ENCODE results near the gene BLOC1S1.

BLOC1S1 gene

GRCh38 chr12:55724226-55724939 is 8.5 kb downstream of the BLOC1S1 start:
- TF ChIP-seq, protein P1, sequence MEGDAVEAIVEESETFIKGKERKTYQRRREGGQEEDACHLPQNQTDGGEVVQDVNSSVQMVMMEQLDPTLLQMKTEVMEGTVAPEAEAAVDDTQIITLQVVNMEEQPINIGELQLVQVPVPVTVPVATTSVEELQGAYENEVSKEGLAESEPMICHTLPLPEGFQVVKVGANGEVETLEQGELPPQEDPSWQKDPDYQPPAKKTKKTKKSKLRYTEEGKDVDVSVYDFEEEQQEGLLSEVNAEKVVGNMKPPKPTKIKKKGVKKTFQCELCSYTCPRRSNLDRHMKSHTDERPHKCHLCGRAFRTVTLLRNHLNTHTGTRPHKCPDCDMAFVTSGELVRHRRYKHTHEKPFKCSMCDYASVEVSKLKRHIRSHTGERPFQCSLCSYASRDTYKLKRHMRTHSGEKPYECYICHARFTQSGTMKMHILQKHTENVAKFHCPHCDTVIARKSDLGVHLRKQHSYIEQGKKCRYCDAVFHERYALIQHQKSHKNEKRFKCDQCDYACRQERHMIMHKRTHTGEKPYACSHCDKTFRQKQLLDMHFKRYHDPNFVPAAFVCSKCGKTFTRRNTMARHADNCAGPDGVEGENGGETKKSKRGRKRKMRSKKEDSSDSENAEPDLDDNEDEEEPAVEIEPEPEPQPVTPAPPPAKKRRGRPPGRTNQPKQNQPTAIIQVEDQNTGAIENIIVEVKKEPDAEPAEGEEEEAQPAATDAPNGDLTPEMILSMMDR (IDR thresholded peaks at IDR 0.05; ENCODE audit: low read depth, low read length): peak; percentile 86
- Histone ChIP-seq H3K27me3 (ENCODE audit: insufficient read depth, low read depth, severe bottlenecking) (no peaks in the 10 kb centered on the region), H3K27ac (peak overlapping the region; percentile 30), H3K4me3 (ENCODE audit: low read depth, low read length) (no peak overlapping the region), H3K36me3 (peaks cover 50% of the 10 kb centered on the region), H3K9me3 (ENCODE audit: severe bottlenecking) (no peaks in the 10 kb centered on the region)
- peak; percentile 82 for DNase-seq

GRCh38 chr12:55724940-55725309 is 9.1 kb downstream of the BLOC1S1 start:
- H3K27me3 ChIP-seq (ENCODE audit: insufficient read depth, low read depth, severe bottlenecking): no peaks in the 10 kb centered on the region
- H3K36me3 ChIP-seq: peaks cover 45% of the 10 kb centered on the region
- no peak for DNase-seq
- TF ChIP-seq, protein P1 (IDR thresholded peaks at IDR 0.05; ENCODE audit: low read depth, low read length): no peak
- no peaks in the 10 kb centered on the region for H3K9me3 ChIP-seq (ENCODE audit: severe bottlenecking)
- no peak overlapping the region for H3K4me3 ChIP-seq (ENCODE audit: low read depth, low read length)
- H3K27ac ChIP-seq: peak overlapping the region; percentile 30

- Histone ChIP-seq H3K9me3 (ENCODE audit: severe bottlenecking) (no peaks in the 10 kb centered on the region), H3K36me3 (peaks cover 44% of the 10 kb centered on the region), H3K27ac (no peak overlapping the region; the same call in 1 of the 2 replicates), H3K27me3 (ENCODE audit: insufficient read depth, low read depth, severe bottlenecking) (no peaks in the 10 kb centered on the region), H3K4me3 (ENCODE audit: low read depth, low read length) (no peak overlapping the region)
- no peak for DNase-seq
- TF ChIP-seq, protein P1 (IDR thresholded peaks at IDR 0.05; ENCODE audit: low read depth, low read length): no peak
Observed at GRCh38 chr12:55725556-55725955, 9.7 kb downstream of the BLOC1S1 start.

GRCh38 chr12:55726971-55727370 is 11.1 kb downstream of the BLOC1S1 start:
- no peak overlapping the region for H3K4me3 ChIP-seq (ENCODE audit: low read depth, low read length)
- TF ChIP-seq, protein P1 (IDR thresholded peaks at IDR 0.05; ENCODE audit: low read depth, low read length): no peak
- H3K27ac ChIP-seq: no peak overlapping the region
- no peaks in the 10 kb centered on the region for H3K9me3 ChIP-seq (ENCODE audit: severe bottlenecking)
- H3K36me3 ChIP-seq: peaks cover 44% of the 10 kb centered on the region
- no peak for DNase-seq
- no peaks in the 10 kb centered on the region for H3K27me3 ChIP-seq (ENCODE audit: insufficient read depth, low read depth, severe bottlenecking)

DNA sequence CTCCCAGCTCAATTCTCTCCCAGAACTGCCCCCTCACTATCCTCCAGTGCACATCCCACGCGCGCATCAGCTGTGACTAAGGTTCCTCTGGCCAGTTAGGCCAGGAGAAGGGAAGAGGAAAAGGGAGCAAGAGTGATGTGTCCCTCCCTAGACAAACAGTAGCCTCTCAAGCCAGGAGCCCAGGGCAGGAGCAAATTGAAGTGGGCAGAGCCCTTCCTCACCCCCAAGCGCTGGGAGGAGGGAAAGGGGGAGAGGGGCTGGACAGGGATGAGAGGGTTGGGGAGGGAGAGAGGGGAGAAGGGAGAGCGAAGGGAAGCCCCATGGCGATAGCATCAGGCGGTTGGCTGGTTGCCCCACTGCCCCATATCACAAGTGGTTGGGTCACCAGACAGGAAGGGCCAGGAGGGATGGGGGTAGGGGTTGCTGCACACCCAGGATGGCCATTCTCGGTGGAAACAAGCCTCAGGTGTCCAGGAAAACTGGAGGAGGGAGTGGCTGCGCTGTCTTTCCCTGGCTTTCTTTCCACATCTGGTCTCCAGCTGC is 11.9 kb downstream of the BLOC1S1 start:
- DNase-seq: no peak
- Histone ChIP-seq H3K27ac (peak overlapping the region; percentile 94), H3K36me3 (peaks cover 44% of the 10 kb centered on the region), H3K9me3 (ENCODE audit: severe bottlenecking) (no peaks in the 10 kb centered on the region), H3K27me3 (ENCODE audit: insufficient read depth, low read depth, severe bottlenecking) (no peaks in the 10 kb centered on the region), H3K4me3 (ENCODE audit: low read depth, low read length) (peak overlapping the region; percentile 97)
- TF ChIP-seq, protein P1 (IDR thresholded peaks at IDR 0.05; ENCODE audit: low read depth, low read length): no peak

Measured in WERI-Rb-1 (cell line).